Epithelial cell of esophagus (primary cell): ENCODE data around the gene CD27.

Experiments used
- DNase-seq: peaks from one replicate; pipeline ENCODE4 v3.0.0; 2010; ENCODE audit warnings: low read depth
- H3K4me3 ChIP-seq: 2 replicates; pipeline ENCODE4 v1.5.1; 2011; ENCODE audit warnings: mild to moderate bottlenecking, low read length, control low read depth
- TF ChIP-seq, protein P1 (sequence below): IDR thresholded peaks from 2 replicates; pipeline ENCODE4 v1.5.1; 2011; ENCODE audit warnings: low read depth, mild to moderate bottlenecking, low read length, control low read depth, inconsistent platforms; ENCODE audit not compliant: insufficient read depth; ENCODE audit errors: missing control alignments

The CD27 gene

DNA sequence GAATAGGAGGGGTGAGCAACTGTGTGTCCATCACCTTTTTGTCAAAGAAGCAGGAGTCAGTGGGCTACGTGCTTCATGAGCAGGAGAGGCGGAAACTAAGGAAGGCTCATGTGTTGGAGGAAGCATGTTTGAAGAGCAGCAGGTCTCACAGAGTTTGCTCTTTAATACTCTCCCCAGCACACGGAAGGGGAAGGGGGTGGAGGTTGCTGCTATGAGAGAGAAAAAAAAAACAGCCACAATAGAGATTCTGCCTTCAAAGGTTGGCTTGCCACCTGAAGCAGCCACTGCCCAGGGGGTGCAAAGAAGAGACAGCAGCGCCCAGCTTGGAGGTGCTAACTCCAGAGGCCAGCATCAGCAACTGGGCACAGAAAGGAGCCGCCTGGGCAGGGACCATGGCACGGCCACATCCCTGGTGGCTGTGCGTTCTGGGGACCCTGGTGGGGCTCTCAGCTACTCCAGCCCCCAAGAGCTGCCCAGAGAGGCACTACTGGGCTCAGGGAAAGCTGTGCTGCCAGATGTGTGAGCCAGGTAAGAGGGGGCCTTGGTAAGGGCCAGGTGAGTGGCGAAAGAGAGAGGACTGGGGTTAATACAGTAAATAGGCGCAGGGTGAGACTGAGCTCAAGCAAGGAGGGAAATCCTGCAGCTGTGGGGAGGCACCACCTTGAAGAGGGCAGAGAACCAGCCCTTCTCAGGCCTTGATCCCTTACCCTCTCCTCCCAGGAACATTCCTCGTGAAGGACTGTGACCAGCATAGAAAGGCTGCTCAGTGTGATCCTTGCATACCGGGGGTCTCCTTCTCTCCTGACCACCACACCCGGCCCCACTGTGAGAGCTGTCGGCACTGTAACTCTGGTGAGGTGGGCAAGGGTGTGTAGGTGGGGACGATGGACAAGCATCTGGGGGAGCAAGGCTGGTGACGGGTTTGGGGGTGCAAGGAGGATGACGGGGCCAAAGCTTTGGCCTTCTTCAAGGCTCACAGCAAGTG lies at the start of gene CD27:
TSS of gene CD27 (plus strand) at position 252 of the 985 bp plus-strand sequence. CDS start at position 393, 141 bp downstream.
- TF ChIP-seq, protein P1, sequence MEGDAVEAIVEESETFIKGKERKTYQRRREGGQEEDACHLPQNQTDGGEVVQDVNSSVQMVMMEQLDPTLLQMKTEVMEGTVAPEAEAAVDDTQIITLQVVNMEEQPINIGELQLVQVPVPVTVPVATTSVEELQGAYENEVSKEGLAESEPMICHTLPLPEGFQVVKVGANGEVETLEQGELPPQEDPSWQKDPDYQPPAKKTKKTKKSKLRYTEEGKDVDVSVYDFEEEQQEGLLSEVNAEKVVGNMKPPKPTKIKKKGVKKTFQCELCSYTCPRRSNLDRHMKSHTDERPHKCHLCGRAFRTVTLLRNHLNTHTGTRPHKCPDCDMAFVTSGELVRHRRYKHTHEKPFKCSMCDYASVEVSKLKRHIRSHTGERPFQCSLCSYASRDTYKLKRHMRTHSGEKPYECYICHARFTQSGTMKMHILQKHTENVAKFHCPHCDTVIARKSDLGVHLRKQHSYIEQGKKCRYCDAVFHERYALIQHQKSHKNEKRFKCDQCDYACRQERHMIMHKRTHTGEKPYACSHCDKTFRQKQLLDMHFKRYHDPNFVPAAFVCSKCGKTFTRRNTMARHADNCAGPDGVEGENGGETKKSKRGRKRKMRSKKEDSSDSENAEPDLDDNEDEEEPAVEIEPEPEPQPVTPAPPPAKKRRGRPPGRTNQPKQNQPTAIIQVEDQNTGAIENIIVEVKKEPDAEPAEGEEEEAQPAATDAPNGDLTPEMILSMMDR: no peak
- DNase-seq: no peak
- no peak within 1 kb of the TSS for H3K4me3 ChIP-seq

DNA sequence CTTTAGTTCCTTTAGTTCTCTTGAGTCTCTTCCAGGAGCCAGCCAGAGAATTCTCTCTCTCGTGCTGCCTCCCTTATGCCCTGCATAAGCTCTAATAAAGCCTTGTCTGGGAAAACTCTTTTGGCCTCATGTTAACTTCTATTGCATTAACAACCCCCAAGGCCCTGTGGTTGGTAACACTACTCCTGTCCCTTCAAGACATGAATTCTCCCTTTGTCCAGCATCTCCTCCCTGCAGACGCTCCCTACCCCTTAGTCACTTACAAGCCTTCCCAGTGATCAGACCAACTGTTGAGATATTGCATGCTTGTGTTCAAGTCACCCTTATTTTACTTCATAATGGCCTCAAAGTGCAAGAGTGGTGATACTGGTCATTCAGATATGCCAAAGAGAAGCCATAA lies 48.7 kb upstream of the CD27 start:
- DNase-seq: no peak
- H3K4me3 ChIP-seq: no peak overlapping the region
- TF ChIP-seq, protein P1: no peak

DNA sequence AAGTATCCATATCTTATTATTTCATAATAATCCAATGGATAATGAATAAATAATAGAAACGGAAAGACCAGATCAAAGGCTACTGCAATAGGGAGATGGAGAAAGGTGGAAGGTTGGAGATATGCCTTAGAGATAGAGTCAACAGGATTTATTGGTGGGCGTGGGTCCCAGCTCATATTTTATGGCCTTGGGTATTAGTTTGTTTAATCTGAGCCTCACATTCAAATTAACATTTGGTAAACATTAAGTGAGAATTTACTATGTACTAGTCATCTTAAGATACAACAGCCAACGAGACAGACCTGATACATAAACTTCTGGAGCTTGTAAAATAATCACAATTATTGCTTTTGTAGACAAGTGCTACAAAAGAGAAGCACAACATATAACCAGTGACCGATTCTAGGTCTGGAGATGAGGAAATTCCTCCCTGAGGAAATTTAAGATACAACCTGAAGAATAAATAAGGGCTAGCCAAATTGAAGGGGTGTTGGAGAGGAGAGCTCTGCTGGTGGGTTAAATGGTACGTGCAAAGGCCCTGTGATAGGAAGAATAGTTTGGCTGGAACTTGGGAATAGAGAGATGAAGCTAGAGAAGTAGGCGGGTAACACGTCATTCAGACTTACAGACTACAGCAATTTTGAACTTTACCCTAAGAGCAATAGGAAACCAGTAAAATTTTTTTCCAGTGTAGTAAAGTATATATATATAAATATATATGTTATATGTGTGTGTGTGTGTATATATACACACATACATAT lies 44.7 kb upstream of the CD27 start:
- DNase-seq: no peak
- no peak overlapping the region for H3K4me3 ChIP-seq
- TF ChIP-seq, protein P1: no peak

DNA sequence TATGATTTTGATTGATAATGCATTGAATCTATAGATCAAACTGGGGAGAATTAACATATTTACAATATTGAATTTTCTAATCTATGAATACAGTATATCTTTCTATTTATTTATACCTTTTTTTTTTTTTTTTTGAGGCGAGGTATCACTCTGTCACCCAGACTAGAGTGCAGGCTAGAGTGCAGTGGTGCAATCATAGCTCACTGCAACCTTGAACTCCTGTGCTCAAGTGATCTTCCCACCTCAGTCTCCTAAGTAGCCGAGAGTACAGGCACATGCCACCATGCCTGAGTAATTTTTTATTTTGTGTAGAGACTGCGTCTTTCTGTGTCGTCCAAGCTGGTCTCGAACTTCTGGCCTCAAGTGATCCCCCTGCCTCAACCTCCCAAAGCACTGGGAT lies 40.4 kb upstream of the CD27 start:
- no peak overlapping the region for H3K4me3 ChIP-seq
- no peak for DNase-seq
- TF ChIP-seq, protein P1: no peak

DNA sequence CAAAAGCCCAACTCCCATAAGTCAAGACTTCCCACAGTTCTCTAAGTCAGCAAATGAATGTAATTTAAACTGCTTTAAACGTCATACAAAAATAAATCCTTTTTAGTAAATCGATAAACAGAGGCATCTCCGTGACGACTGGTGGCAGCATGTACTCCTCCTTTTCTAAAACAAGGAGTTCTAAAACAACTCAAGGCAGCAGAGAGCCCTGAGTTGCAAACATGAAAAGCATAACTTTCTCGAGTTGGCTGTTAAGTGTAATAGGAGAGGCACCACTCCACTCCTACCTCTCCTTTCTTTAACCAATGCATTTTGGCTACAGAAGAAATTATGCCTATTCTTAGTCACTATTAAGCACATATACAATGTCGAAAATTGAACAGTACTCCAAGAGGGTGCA lies 38.8 kb upstream of the CD27 start:
- TF ChIP-seq, protein P1: no peak
- DNase-seq: no peak
- H3K4me3 ChIP-seq: no peak overlapping the region

DNA sequence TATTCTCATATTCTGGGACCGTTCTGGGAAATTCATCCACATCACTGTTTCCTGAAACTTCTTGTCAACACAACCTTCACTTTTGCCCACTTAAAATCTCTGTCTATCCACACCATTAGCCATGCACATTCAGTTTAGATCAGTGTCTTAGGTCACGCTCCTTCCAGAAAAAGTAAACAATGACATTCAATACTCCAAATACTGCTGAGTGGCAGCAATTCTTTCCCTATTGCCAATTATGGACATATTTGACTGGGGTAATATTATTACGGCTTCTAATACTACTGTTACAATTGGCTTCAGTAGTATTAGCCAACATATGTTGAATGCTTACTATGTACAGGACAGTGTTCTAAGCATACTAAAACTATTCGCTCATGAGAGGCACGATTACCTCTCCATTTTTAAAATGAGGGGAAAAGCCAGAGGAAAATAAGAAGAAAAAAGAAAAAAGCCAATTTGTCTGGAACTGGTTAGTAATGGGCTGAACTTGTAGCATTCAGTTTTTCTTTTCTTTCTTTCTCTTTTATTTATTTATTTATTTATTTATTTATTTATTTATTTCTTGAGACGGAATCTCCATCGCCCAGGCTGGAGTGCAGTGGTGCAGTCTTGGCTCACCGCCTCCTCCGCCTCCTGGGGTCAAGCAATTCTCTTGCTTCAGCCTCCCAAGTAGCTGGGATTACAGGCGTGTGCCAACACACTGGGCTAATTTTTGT lies 37.4 kb upstream of the CD27 start:
- DNase-seq: no peak
- TF ChIP-seq, protein P1: no peak
- no peak overlapping the region for H3K4me3 ChIP-seq
